NCI-H345 (cell line): ENCODE measurements around the gene RC3H2.

Experiments used
- DNase-seq: peaks from one replicate; lab custom pipeline; 2025; lab: John Stamatoyannopoulos, UW

Gene RC3H2

GRCh38 chr9:122800066-122801060 lies 104.8 kb downstream of the RC3H2 start, which contains the start of gene OR1K1:
OR1K1 (plus strand) TSS chr9:122800123; CDS start chr9:122800123, 0 bp downstream.
- no peak for DNase-seq

- no peak for DNase-seq
Observed at GRCh38 chr9:122797316-122798063, 107.7 kb downstream of the RC3H2 start.
